Astrocyte (in vitro differentiated cells and primary cell): Measurements from ENCODE around the gene C9. TPM values are rescaled to one million over a fixed set of nuclear protein-coding genes. Genes with fewer than 3 reads are reported as not detected.

ENCODE experiments used
- DNase-seq: peaks from one replicate; pipeline ENCODE4 v3.0.0-alpha.2; 2010; ENCODE audit warnings: low read depth
- FAIRE-seq: peaks from 2 replicates; lab custom pipeline; 2011; peaks lifted over from hg19 to GRCh38; lab: Jason Lieb, UNC
- H2AFZ ChIP-seq: 2 replicates; pipeline ENCODE4 v1.6.0; 2012; ENCODE audit warnings: low read depth, low read length, inconsistent platforms
- H3K27ac ChIP-seq: 2 replicates; pipeline ENCODE4 v1.5.1; 2011; ENCODE audit warnings: low read depth, low read length, inconsistent platforms
- H3K27me3 ChIP-seq: 2 replicates; pipeline ENCODE4 v1.6.0; 2011; ENCODE audit warnings: low read length, inconsistent platforms; ENCODE audit not compliant: insufficient read depth
- H3K36me3 ChIP-seq: 2 replicates; pipeline ENCODE4 v1.5.1; 2011; ENCODE audit warnings: low read length, inconsistent platforms; ENCODE audit not compliant: insufficient read depth
- H3K4me1 ChIP-seq: 2 replicates; pipeline ENCODE4 v1.5.1; 2011; ENCODE audit warnings: low read length, inconsistent platforms; ENCODE audit not compliant: insufficient read depth
- H3K4me2 ChIP-seq: 2 replicates; pipeline ENCODE4 v1.6.0; 2012; ENCODE audit warnings: low read length, inconsistent platforms
- H3K4me3 ChIP-seq: 2 replicates; pipeline ENCODE4 v1.5.1; 2011; ENCODE audit warnings: low read depth, mild to moderate bottlenecking, low read length, inconsistent platforms; ENCODE audit not compliant: insufficient read depth
- H3K79me2 ChIP-seq: 2 replicates; pipeline ENCODE4 v1.6.0; 2012; ENCODE audit warnings: mild to moderate bottlenecking, low read length, inconsistent platforms; ENCODE audit not compliant: insufficient read depth
- H3K9ac ChIP-seq: 2 replicates; pipeline ENCODE4 v1.6.0; 2012; ENCODE audit warnings: mild to moderate bottlenecking, low read length, inconsistent platforms
- H3K9me3 ChIP-seq: 2 replicates; pipeline ENCODE4 v1.5.1; 2012; ENCODE audit warnings: low read depth, mild to moderate bottlenecking, low read length, inconsistent platforms; ENCODE audit not compliant: insufficient read depth
- H4K20me1 ChIP-seq: 2 replicates; pipeline ENCODE4 v1.6.0; 2012; ENCODE audit warnings: low read length, inconsistent platforms; ENCODE audit not compliant: insufficient read depth
- H3K27ac Mint-ChIP-seq: one replicate; pipeline ENCODE4 v1.8.0; 2021; ENCODE audit warnings: mild to moderate bottlenecking, mixed read lengths; ENCODE audit not compliant: unreplicated experiment
- H3K27me3 Mint-ChIP-seq: one replicate; pipeline ENCODE4 v1.8.0; 2021; ENCODE audit warnings: low read depth, mixed read lengths; ENCODE audit not compliant: unreplicated experiment
- H3K36me3 Mint-ChIP-seq: one replicate; pipeline ENCODE4 v1.8.0; 2021; ENCODE audit warnings: low read depth, mixed read lengths; ENCODE audit not compliant: unreplicated experiment
- H3K4me1 Mint-ChIP-seq: one replicate; pipeline ENCODE4 v1.8.0; 2021; ENCODE audit warnings: low read depth, mixed read lengths; ENCODE audit not compliant: unreplicated experiment
- H3K4me3 Mint-ChIP-seq: one replicate; pipeline ENCODE4 v1.8.0; 2021; ENCODE audit warnings: mild to moderate bottlenecking, moderate library complexity, mixed read lengths; ENCODE audit not compliant: unreplicated experiment
- H3K9me3 Mint-ChIP-seq: one replicate; pipeline ENCODE4 v1.8.0; 2021; ENCODE audit warnings: mild to moderate bottlenecking, mixed read lengths; ENCODE audit not compliant: unreplicated experiment
- CTCF ChIP-seq: IDR thresholded peaks from 2 replicates; pipeline ENCODE4 v1.5.1; 2011; ENCODE audit warnings: low read depth, mild to moderate bottlenecking, inconsistent platforms, low read length, moderate library complexity; ENCODE audit not compliant: insufficient read depth
- EZH2 ChIP-seq: IDR thresholded peaks from 2 replicates; pipeline ENCODE4 v1.6.1; 2012; ENCODE audit warnings: mild to moderate bottlenecking, low read length, inconsistent platforms; ENCODE audit not compliant: insufficient read depth
- total RNA-seq: library from RNA; stranded (reverse); gene quantifications from 2 replicates; pipeline ENCODE4 v1.2.1, GENCODE V29; 2021

Gene C9
- total RNA-seq, 1 donor from 2014 or later: 0.07 TPM

DNA sequence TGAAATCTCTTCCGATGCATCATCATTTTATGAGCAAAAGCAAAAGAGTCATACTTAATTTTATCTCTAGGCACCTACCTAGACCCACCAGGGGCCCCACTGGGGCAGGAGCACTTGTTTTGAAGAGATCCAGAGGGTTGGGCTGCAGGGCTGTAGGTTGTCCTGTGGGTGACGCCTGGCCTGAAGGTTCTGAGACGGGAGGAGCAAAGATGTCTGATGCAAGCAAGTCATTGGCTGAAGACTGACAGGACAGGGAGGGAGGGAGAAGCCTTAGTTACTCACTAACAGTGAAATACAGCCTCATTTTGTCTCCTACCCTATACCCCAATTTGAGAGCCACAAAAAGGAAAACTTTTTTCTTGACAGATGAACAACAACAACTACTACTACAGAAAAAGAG lies 17.1 kb upstream of the C9 start:
- no peaks in the 10 kb centered on the region for H3K27me3 Mint-ChIP-seq
- Histone ChIP-seq H3K4me2 (no peak overlapping the region), H3K4me3 (no peak overlapping the region), H3K79me2 (no peaks in the 10 kb centered on the region), H3K27ac (no peak overlapping the region), H3K4me1 (no peaks in the 10 kb centered on the region), H3K9me3 (no peaks in the 10 kb centered on the region), H3K9ac (no peak overlapping the region), H3K36me3 (peaks cover 75% of the 10 kb centered on the region), H3K27me3 (no peaks in the 10 kb centered on the region), H4K20me1 (no peaks in the 10 kb centered on the region), H2AFZ (no peak overlapping the region)
- no peak for FAIRE-seq
- no peak overlapping the region for H3K4me3 Mint-ChIP-seq
- H3K9me3 Mint-ChIP-seq: no peaks in the 10 kb centered on the region
- H3K27ac Mint-ChIP-seq: no peak overlapping the region
- peaks cover 15% of the 10 kb centered on the region for H3K36me3 Mint-ChIP-seq
- DNase-seq: no peak
- TF ChIP-seq EZH2: no peak
- no peak for TF ChIP-seq CTCF
- H3K4me1 Mint-ChIP-seq: no peaks in the 10 kb centered on the region

GRCh38 chr5:39379693-39380092 lies 15.4 kb upstream of the C9 start:
- H3K27ac Mint-ChIP-seq: no peak overlapping the region

More at GRCh38 chr5:39379693-39380092, 15.4 kb upstream of the C9 start:
- Histone ChIP-seq H3K9me3 (no peaks in the 10 kb centered on the region), H3K4me3 (no peak overlapping the region), H3K36me3 (peaks cover 81% of the 10 kb centered on the region), H3K4me2 (no peak overlapping the region), H3K79me2 (no peaks in the 10 kb centered on the region), H3K27me3 (no peaks in the 10 kb centered on the region), H3K4me1 (no peaks in the 10 kb centered on the region), H3K27ac (no peak overlapping the region), H3K9ac (no peak overlapping the region), H2AFZ (no peak overlapping the region), H4K20me1 (no peaks in the 10 kb centered on the region)
- no peak overlapping the region for H3K4me3 Mint-ChIP-seq
- H3K36me3 Mint-ChIP-seq: peaks cover 13% of the 10 kb centered on the region
- DNase-seq (no peak), FAIRE-seq (no peak)
- H3K27me3 Mint-ChIP-seq: no peaks in the 10 kb centered on the region
- no peak for TF ChIP-seq CTCF
- no peak for TF ChIP-seq EZH2
- H3K9me3 Mint-ChIP-seq: no peaks in the 10 kb centered on the region
- no peaks in the 10 kb centered on the region for H3K4me1 Mint-ChIP-seq
